GM19351 (cell line): ENCODE data around the gene KAT7.
"Not testable (repeated sequence)": the region's sequence is repeated elsewhere in the genome, so short reads cannot be mapped to it uniquely, and the experiment has no call there.

Experiments
- ATAC-seq: cut with Tn5 transposase; IDR thresholded peaks from one replicate; pipeline ENCODE4 v1.9.1; 2021; ENCODE audit warnings: mild to moderate bottlenecking, moderate library complexity; ENCODE audit not compliant: unreplicated experiment

Gene KAT7

DNA sequence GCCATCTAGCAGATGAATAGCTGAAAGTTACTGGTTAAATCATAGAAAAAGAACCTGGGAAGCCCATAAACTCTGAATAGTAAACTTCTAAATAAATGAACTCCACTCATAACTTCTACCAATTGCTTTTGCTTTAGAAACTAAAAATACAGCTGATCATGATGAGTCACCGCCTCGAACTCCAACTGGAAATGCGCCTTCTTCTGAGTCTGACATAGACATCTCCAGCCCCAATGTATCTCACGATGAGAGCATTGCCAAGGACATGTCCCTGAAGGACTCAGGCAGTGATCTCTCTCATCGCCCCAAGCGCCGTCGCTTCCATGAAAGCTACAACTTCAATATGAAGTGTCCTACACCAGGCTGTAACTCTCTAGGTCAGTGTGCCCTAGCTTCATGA lies 9.7 kb downstream of the KAT7 start:
- ATAC-seq = no peak

DNA sequence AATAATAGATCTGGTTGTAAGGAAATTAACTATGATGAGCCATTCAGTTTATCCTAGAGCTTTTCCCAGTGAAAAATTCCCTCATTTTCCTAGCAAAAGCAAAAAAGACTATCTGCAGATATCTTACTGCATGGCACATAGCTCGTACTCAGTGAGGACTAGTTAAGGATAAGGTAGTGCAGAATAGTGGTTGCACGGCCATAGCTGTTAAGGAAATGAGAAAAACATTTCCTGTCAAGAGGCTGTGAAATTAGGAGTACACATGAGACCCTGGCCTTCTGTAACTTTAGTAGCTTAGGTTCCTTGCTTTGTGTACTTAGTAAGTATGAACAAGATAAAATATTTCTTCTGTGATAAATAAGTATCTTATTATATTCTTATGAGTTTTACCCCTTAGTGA lies 10.3 kb downstream of the KAT7 start:
- ATAC-seq = no peak

DNA sequence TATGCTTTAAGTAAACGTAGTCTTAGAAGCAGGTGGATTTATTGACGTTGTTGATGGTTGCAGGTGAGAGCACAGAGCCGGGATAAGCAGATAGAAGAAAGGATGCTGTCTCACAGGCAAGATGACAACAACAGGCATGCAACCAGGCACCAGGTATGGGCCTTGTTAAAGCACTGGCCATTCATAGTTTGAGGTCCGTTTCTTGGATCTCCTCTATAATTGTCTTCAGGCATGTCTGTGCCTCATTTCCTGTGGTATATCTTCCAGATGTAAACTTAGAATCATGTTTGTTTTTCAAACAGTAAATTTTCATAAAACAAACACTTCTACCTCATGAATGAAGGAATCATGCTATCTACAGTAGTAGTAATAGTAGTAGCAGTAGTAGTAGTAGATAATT lies 20.6 kb downstream of the KAT7 start:
- ATAC-seq = no peak

DNA sequence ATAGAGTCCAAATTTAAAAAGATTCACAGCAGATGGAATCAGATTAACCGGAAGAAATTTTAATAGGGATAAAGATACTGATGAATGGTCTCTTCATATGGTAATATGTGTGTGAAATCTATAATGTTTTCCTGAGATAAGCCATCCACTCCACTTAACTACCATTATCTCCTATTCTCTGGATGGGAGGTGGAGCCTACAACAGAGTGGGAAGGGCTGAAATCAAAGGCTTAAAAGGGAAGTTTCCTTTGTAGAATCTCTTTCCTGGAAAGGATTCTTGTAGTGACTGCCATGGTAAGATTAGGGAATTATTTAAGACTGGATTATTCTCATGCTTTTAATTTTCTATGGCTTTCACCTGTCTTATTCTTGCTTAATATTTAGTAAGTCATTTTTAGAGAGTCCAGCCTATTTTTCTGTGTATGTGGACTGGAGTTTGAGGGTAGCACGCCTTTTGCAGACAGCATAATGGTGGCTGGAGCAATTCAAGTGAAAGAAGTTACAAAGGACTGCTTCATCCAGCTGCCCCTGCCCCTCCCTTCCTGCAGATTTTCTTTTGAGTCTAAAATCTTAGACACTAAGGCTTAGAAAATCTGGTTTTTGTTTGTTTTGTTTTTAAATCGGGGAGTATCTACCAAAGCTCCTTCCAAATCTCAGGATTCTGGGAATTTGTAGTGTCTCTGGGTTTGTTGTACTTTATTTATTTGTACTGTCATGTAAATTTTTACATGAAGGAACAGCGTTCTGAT lies 26.5 kb downstream of the KAT7 start:
- no peak for ATAC-seq

DNA sequence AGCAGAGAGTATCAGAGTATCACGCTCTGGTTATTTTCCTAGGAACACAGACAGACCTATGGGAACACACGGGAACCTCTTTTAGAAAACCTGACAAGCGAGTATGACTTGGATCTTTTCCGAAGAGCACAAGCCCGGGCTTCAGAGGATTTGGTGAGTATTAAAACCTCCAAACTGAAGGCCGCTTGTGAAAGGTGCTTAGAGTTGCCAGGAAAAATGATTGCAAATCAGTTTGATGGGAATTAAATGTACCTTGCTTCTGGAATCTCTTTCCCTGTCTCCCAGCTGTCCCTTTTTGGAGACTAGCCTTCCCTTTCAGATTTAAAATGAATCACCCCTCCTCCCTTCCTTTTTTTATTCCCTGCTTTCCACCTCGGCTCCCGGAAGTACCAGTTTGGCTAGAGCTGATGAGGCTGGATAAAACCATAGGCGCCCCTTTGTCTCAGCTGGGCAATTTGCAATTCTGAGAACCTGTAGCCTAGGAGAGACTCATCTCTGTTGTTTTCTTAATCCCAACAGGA lies 27.3 kb downstream of the KAT7 start:
- ATAC-seq = no peak

DNA sequence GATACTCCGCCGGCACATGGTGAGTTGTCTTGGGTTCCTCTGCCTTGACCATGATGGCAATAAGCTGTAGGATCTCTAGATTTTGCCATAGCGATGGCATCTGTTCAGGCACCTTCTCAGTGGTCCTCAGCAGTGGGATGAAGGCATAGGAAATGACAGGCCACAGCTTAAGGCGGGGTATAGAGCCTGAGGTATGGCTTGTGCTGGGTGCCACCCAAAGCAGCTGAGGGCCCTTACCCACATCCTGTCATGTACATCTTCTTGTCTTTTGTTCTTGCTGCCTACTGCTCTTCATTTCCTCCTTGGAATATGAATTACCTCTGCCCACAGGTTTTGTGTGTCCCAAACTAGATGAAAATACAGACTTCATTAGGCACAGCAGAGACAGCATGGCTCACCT lies 29.5 kb downstream of the KAT7 start:
- no peak for ATAC-seq

DNA sequence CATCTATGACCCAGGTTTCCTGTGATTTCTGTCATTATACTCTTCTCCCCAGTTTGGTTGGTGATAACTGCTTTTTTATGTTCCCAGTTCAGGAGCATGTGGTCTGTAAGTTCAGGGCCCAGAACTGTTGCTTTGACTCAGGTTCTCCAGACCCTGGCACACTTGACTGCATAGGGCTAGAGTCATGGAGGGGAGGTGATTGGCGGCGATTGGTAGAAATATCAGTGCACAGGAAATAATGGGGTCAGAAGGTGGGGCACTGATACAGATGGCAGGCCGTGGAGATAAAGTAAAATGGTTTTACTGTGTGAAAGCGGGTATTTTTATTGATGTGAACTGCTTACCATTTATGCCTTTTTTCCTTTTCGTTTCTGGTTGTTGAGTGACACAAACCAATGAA lies 30.7 kb downstream of the KAT7 start:
- no peak for ATAC-seq

DNA sequence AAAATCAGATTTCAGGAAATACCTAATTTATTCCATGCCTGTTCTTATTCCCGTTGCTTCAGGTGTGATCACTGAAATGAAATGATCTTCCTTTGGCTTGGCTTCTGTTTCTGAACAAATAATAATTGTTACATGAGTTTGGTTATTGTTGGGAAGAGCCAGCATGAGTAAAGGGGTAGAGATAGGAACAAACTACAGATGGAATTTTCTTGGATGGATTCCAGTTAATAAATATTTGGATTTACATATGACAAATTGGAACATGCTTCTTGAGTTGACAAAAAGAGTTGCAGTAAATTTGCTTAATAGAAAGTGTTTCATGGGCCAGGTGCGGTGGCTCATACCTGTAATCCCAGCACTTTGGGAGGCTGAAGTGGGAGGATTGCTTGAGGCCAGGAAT lies 31.2 kb downstream of the KAT7 start:
- ATAC-seq = no peak

DNA sequence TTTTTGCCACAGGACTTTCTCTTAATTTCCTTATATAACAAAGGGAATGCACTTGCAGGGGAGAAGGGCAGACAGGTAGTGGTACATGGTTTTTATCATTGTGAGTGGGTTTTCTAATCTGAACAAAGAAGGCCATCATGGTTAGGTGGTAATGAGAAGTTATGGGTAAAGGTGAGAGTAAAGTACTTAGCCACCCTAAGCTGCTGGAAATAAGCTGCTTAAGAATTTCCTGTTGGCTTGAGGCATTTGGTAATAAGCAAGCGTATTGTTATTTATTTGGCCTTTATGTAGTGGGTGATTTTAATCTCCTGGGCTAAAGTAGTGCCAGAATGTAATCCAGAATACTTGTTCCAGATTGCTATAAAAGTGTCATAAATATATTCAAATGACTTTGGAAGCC lies 32.3 kb downstream of the KAT7 start:
- ATAC-seq = no peak

DNA sequence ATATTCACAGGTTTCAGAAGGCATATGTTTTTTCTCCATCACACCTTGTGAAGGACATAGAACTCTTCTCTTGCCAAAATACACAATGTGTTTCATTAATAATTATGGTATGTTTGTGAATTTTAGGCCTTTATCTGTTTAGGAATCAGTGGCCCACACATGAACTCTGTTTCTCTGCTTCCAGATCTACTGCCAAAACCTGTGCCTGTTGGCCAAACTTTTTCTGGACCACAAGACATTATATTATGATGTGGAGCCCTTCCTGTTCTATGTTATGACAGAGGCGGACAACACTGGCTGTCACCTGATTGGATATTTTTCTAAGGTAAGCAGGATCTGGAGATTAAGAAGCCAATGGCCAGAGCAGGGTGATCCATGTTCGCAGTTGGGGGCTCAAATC lies 33.0 kb downstream of the KAT7 start:
- ATAC-seq = no peak

DNA sequence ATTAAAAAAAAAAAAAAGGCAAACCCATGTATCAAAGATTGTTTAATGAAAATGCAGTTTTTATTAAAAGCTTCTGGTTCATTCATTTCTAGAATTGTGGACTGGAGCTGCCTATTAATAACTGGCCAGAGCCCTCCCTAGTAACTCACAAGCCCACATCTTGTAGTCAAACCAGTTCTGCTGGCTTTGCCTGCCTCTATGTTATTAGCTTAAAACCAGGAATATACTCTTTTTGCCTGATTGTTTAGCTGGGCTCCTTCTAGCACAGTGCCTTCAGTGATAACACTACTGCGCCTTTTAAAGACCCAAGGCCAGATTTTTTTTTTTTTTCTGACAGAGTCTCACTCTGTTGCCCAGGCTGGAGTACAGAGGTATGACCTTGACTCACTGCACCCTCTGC lies 33.4 kb downstream of the KAT7 start:
- ATAC-seq = no peak

DNA sequence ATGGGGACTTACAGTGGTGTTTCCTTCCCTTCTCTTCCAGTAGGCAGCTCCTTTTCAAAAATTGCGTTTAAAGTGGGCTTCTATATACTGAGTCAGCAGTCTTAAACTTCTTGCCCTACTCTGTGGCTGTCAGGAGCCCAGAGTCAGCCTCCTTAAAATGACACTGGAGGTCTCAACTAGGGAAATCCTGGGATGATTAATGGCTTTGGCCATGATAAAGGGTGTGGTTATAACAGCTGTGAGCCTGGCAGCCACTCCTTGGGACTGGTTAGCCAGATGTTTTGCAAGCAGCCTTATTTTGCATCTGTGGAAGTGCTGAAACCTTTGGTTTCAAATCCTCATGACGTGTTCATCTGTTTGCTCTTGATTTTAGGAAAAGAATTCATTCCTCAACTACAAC lies 34.3 kb downstream of the KAT7 start:
- ATAC-seq = no peak

DNA sequence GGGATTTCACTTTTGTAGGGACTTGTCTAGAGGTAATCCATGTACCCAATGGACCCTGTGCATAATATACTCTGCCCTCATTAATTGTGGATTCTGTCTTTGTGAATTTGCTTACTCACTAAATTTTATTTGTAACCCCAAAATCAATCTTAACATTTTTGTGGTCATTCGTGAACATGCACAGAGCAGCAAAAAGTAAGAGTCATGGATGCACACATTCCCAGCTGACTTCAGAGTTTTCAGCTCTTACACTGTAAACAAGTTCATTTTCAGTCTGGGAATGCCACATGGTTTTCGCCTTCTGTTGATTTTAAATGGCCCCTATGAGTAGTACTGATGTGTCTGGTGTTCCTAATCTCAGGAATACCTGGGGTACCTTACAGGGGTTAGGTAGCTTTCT lies 35.1 kb downstream of the KAT7 start:
- no peak for ATAC-seq

DNA sequence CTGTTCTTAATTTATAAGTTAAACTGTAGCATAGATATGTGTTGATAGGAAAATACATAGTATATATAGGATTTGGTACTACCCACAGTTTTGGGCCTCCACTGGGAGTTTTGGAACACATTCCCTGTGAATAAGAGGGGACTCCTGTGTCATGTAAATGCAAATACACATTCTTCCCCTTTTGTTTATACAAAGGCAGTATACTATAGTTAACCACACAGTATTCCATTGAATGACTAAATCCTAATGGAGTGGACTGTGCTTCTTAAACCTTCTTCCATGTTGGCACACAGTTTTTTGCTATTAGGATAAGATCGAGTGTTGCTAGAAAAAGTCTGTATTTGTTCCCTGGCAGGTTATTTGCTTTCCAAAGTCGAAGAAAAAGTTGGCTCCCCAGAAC lies 37.2 kb downstream of the KAT7 start:
- no peak for ATAC-seq

DNA sequence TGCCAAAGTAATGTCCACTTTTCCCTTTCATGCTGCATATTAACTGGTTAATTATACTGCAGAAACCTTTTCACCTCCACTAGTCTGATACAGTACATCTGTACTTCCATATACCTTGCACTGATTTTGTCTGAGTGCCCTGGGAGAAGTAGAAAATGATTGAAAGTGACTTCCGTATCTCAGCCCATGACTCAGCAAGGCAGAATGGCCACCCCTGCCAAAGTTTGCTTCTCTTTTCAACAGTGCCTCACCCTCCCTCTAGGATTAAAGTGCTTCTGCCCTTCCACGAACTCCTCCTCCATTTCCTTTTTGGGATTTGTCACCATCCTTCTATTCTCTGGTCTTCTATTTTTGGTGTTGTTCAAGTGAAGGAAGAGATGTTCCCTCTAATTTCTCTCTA lies 39.8 kb downstream of the KAT7 start:
- ATAC-seq = not testable (repeated sequence)

DNA sequence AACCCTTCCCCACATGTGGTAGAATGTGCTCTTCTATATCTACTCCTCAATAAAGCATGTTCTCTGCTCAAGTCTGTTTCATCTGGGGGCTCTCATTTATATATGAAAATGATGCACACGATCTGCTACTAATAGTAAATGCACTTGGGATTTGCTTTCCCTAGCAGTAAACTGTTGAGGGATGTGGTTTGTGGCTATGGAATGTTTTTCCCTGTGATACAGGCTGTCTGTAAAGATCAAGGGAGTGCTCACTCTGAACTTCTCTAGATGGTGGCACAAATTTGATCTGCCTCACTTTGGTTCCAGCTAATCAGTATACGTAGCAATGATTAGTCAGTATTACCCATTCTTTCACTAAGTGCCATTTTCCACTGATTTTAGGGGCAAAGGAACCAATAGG lies 40.5 kb downstream of the KAT7 start:
- no peak for ATAC-seq

DNA sequence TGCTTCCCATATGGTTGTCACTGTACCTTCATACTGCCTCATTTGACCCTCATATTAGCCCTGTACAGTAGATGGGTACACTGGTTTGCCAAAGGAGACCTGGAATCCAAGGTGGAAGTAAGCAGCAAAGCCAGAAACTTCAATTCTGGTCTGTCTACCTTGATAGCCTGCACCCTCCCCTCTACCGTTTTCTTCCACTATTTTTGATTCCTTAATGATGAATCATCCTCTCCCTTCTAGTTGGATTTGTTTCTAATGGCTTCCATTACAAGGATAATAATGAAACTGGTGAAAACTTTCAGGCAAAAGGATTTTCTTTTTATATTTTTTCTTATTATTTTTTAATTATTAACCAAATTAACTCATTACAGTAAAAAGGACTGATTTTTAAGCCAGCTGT lies 42.1 kb downstream of the KAT7 start:
- ATAC-seq = no peak

DNA sequence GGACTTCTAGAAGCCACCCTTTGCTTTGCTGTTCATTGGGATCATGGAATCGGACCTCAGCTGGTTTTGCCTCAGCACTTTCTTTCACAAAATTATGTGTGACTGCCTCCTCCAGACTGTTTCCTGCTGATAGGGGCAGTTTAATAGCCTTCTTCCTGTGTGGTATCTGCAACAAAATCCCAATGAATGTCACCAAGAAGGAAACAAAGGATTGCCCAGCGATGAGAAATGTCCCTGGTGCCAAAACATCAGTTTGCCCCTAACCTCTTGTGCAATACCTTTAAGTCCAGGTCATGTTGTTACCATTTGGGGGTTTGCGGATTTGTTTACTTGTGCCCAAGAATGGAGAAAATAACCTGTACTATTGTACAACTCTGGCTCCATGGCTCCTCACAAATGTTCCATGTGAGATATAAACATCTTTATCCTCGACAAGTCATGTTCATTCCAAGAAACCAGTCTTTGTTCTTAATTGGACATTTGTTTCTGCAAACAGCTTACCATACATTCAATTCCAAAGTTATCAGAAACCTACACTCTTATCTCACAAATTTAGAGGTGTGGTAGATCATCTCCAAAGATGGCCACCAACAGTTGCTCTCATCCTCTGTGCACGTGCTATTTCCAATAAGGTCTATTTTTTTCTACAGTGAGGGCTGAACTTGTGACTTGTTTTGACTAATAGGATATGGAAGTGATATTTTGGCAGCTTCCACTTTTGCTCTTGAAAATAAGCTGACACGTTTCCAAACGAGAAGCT lies 44.5 kb downstream of the KAT7 start:
- ATAC-seq = no peak

DNA sequence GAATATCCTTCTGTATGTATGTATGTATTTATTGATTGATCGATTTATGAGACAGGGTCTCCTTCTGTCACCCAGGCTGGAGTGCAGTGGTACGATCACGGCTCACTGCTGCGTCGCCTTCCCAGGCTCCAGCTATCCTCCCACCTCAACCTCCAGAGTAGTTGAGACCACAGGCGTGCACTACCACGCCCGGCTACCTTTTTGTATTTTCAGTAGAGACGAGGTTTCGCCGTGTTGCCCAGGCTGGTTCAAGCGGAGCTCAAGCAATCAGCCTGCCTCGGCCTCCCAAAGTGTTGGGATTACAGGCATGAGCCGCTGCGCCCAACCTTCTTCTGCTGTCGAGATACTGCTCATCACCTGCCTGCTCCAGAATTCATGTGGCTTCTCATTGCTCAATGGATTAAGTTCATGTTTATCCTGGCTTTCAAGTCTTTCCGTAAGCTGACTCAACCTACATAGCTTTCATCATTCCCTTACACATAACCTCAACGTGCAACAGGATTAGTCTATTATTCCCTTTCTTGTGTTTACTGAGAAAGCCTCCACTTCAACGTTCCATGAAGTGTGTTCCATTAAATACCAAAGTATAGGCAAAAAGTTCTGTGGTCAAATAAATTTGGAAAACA lies 45.8 kb downstream of the KAT7 start:
- no peak for ATAC-seq

DNA sequence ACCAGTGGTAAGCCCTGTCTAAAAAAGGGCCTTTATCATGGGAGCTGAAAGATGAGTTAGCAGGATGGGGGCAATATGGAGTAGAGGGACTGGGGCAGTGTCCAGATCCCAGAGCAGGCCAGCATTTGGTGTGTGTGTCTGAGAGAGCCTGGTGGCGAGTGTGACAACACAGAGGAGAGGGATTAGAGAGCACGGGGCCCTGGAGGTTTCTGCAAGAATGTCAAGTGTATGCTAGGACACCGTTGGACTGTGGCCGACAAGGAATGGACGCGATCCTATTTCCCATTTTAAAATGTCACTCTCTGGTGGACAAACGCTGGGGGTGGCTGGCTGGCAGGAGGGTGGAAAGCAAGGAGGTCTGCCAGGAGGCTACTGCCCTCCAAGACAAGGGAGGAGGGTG lies 47.0 kb downstream of the KAT7 start:
- ATAC-seq = no peak

DNA sequence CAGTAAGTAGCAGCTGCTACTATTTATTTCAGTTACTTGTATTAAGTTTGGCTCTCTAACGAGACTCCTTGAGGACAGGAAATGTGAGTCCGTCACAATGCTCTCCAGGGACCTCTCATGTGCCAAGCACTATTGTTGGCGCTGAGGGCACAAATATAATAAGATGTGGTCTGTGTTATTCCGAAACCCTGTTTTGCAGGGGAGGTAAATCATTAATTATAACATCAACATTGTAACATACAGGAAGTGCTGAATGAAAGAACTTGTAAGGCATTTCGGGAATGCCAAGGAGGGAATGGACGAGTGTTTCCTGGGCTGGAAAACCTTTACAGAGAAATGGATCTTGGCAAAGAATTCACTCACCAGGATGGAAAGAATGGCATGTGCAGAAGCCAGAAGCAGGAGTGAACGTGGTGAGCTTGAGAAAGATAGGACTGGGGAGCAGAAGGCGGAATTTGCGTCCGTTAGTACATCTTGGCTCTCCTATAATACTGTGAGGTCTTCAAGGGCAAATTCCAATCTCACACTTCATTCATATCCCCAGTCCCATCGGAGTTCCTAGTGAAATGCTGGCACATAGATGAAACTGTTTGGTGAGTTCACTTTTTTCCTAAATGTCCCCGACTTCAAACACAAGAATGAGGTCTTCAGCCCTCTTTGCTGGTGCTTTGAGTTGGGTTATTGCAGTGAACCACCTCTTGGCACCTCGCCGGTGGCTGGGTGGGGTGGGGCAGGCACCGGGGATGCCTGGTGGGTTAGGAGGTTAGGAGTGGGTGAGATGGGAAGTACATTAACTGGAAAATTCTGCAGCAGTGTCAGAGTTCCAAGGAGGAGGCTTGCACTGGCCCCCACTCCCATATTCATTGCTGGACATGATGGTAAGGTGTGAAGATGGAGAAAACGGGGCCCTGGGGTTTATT lies 47.9 kb downstream of the KAT7 start:
- no peak for ATAC-seq
